HG03025 (cell line): ENCODE measurements around the gene DVL1.

Experiments
- ATAC-seq: cut with Tn5 transposase; IDR thresholded peaks from one replicate; pipeline ENCODE4 v1.9.1; 2021; ENCODE audit warnings: mild to moderate bottlenecking, moderate library complexity; ENCODE audit not compliant: unreplicated experiment, low FRiP score

DVL1 gene

DNA sequence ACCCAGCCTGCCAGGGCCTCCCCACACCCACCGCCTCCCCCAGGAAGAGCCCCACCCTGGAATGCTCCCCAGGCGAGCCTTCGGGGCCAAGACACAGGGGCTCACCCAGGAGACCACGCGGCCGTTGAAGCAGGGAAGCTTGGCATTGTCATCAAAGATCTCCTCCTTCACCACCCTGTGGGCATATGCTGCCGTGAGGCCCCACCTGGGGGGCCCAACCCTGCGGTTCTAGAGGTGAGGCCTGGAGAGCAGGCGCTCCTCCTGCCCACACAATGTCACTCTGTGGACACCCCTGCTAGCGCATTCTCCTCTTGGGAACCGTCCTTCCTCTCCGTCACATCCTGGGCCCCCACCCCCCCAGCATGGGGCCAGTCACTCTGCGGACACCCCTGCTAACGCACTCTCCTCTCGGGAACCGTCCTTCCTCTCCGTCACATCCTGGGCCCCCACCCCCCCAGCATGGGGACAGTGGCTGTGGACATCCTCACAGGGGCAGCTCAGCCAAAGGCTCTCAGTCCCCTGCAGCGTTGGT lies 6.6 kb downstream of the DVL1 start:
- ATAC-seq, result no peak

DNA sequence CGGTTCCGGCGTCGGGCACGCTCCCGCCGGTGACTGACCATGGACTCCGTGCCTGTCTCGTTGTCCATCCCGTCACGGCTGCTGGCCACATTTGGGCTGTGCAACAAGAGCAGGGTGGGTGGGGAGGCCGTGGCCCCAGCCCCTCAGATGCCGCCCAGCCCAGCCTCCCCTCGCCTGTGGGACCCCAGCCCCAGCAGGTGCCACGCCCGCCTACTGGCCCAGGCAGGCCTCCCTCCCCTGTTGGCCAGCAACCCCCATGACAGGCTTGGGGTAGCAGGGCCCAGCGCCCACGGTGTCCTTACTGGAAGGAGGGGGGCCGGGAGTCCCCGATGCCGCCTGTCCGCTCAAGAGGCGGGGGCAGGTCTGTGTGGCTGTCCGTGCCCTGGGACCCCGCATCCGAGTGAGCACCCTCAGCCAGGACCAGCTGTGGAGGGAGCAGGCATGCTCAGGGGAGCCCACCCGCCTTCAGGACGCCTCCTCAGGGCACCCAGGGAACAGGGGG lies 7.1 kb downstream of the DVL1 start:
- ATAC-seq, result no peak

DNA sequence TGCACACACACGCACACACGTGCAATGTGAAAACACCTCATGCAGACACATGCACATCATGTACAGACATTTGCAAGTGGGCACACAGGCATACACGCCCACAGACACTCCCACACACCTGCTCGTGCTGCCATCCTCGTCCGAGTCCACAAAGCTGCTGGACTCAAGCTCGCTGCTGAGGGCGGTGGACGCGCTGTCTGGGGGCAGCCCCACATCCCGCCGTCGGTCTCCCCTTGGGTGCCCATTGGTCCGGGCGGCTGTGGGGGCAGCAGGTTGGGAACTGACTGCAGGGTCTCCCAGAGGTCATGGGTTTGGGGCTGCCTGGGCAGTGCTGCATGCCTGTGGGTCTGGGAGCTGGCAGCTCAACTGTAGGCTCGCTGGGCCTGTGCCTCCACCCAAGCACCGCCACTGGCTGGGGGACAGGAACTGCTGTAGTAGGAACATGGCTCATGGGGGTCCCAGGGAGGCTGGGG lies 7.6 kb downstream of the DVL1 start:
- no peak for ATAC-seq

DNA sequence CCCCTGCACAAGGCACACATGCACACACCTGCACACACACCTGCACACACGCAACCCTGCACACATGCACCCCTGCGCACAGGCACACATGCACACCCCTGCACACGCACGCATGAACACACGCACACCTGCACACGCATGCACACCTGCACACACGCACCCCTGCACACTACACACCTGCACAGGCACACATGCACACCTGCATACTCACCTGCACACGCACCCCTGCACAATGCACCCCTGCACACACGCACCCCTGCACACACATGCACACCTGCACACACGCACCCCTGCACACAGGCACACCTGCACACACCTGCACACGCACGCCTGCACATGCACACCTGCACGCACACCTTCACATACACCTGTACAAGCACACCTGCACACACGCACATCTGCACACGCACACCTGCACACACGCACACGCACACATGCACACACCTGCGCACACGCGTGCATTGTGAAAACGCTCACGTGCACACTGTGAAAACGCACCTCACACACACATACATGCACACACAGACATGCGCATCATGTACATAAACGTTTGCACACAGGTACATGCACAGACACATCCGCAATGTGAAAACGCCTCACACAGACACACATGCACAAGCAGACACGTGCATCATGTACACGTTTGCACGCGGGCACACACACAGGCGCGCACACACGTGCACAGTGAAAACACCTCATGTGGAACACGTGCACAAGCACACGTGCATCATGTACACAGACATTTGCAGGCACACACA lies 8.2 kb downstream of the DVL1 start:
- no peak for ATAC-seq

DNA sequence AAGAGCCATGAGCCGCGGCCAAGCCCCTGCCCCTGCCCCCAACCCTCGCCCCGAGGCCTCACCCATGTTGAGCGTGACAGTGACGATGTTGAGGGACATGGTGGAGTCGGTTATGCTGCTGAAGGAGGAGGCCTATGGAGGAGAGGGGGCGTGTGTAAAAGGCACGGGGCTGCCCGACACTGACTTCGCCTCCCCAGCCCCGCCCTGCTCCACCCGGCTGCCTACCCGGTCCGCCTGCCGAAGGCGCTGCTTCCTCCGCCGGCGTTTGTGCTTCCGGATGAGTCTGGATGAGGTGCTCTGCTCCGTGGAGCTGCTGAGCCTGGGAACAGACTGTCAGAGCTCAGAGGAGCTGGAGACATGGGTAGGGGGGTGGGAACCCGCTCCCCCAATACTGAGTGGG lies 9.0 kb downstream of the DVL1 start:
- ATAC-seq, result no peak

DNA sequence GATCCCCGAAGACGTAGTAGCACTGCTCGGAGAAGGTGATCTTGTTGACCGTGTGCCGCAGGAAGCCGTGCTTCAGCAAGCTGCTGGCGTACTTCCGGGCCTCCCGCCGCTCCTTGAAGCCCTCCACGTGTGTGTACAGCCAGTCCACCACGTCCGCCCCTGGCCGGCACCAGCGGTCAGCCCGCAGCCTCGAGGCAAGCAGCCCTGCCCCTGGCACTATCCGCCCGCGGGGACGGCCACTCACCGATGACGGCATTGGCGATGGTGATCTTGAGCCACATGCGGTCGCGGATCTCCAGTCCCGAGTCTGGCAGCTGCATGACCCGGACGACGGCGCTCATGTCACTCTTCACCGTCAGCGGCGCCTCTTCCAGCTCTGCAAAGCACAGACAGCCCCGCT lies 10.9 kb downstream of the DVL1 start:
- ATAC-seq, result no peak

DNA sequence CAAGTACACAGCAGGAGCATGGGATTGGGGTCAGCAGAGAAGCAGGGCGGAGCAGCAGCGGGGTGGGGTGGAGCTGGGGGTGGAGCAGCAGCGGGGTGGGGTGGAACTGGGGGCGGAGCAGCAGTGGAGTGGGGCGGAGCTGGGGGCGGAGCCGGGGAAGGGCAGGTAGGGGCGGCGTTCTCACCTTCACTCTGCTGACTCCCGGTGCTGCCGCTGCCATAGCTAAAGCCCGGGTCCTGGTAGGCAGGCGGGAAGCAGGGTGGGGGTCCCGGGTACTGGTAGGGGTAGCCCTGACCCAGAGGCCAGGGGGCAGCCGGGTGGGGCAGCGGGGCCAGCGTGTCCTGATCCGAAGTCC lies 11.4 kb downstream of the DVL1 start:
- ATAC-seq, result no peak

DNA sequence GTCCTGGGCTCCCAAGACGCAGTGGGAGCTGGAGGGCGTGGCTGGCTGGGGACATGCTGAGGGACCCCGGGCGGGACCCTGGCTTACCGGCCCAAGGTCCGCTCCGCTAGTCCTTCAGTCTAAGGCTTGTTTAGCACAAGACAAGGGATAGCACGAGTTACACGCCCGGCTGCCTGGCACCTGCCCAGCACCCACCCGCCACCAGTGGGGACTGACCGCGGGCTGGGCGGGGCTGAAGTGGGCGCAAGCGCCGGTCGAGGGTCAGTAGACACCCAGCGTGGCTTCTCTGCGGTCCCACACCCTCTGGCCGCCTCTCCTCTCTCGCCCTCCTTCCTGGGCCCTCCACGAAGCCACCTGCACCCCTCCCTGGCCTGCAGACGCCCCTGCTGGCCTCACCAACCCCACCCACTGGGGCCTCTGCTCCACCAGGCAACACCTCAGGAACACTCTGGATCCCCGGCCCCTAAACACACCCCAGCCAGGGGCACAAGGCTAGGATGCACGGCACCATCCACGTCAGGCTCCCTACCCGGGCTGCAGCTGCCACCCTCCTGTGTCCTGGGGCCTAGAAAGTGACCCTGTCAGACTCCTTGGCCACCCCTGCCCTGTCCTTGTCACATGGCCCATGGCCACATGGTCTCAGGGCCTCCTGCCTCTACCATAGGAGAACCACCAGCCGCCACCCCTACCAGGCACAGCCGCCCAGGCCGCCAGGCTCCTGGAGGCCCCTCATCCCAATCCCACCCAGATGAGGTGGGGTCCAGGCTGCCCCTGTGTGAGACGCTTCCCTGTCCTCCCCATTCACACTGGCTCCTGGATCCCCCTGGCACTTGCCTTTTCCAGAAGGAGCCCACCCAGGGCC lies 12.1 kb downstream of the DVL1 start:
- ATAC-seq, result no peak

DNA sequence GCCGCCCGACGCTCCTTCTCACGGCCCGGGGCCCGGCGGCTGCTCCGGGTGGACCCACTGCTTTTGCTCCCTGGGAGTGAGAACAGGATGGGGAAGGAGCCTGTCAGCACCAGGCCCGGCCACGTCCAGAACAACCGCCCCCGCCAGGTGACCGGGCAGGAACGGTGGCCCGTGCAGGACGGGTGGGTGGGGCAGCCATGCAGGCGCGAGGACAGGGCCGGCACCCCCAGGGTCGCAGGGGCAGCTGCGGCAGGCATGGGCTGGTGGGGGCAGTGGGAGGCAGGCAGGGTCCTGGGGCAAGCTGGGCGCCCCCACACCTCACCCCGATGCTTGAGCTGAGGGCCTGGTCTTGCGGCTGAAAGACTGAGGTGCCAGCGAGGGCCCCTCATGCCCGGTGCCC lies 12.8 kb downstream of the DVL1 start:
- no peak for ATAC-seq

DNA sequence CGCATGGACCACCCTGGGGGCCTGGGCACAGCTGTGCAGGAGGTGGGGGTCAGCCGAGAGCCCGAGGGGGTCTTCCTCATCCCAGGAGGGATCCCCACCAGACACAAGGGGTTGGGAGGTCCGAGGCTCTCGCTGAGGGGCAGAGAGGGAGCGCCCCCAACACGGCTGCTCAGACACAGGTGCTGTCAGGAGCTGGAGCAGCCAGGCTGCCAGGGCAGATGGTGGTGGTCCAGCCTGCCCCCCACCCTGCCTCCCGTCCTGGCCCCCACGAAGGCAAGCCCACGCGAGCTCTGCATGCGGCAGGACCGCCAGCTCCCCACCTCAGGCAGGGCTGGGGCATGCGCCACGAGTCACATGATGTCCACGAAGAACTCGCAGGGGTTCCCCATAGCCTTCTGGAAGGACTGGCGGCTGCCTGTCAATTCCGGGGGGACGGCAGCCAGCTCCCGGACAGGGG lies 13.4 kb downstream of the DVL1 start:
- ATAC-seq, result no peak

DNA sequence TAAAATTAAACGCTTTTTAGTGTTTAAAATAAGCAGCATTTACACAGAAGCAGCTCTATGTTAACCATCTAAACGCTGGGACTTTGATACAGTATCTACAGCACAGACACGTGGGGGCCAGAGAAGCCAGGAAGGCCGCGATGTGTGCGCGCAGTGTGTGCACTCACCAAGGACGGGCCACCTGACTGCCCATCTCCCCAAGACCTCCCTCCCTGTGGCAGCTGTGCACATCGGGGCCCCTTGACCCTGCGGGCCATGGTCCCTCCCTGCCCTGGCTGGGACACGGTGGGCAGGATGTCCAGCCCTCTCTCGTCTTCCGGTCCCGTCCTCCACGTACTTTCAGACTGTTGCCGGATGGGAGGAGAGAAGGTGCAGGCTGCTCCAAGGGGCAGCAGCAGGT lies 13.9 kb downstream of the DVL1 start:
- ATAC-seq, result no peak

DNA sequence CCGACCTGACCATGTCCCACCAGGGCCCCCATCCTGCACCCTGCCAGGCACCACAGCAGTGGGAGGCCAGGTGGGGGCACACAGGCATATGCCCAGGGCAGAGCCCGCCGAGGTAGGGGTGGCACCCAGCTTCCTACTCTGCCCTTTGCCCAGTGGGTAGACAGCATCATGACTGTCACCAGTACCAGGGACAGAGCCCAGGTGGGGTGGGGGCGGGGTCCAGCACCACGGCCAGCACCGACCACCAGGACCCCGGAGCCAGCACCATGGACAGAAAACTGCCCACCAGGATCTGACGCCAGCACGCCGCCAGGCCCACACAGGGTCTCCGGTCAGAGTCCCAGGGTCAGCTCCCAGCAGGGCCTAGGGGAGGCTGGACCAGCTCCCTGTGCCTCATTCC lies 14.4 kb downstream of the DVL1 start:
- no peak for ATAC-seq

DNA sequence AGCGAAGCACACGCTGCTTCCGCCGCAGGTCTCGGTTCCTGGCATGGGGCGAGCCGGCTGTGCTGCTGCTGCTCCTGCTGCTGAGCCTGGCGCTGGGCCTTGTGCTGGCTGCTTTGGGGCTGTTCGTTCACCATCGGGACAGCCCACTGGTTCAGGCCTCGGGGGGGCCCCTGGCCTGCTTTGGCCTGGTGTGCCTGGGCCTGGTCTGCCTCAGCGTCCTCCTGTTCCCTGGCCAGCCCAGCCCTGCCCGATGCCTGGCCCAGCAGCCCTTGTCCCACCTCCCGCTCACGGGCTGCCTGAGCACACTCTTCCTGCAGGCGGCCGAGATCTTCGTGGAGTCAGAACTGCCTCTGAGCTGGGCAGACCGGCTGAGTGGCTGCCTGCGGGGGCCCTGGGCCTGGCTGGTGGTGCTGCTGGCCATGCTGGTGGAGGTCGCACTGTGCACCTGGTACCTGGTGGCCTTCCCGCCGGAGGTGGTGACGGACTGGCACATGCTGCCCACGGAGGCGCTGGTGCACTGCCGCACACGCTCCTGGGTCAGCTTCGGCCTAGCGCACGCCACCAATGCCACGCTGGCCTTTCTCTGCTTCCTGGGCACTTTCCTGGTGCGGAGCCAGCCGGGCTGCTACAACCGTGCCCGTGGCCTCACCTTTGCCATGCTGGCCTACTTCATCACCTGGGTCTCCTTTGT lies 15.5 kb downstream of the DVL1 start:
- ATAC-seq, result no peak

DNA sequence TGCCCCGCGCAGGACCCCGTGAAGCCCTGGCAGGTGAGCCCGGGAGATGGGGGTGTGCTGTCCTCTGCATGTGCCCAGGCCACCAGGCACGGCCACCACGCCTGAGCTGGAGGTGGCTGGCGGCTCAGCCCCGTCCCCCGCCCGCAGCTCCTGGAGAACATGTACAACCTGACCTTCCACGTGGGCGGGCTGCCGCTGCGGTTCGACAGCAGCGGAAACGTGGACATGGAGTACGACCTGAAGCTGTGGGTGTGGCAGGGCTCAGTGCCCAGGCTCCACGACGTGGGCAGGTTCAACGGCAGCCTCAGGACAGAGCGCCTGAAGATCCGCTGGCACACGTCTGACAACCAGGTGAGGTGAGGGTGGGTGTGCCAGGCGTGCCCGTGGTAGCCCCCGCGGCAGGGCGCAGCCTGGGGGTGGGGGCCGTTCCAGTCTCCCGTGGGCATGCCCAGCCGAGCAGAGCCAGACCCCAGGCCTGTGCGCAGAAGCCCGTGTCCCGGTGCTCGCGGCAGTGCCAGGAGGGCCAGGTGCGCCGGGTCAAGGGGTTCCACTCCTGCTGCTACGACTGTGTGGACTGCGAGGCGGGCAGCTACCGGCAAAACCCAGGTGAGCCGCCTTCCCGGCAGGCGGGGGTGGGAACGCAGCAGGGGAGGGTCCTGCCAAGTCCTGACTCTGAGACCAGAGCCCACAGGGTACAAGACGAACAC lies 16.3 kb downstream of the DVL1 start:
- ATAC-seq, result no peak

DNA sequence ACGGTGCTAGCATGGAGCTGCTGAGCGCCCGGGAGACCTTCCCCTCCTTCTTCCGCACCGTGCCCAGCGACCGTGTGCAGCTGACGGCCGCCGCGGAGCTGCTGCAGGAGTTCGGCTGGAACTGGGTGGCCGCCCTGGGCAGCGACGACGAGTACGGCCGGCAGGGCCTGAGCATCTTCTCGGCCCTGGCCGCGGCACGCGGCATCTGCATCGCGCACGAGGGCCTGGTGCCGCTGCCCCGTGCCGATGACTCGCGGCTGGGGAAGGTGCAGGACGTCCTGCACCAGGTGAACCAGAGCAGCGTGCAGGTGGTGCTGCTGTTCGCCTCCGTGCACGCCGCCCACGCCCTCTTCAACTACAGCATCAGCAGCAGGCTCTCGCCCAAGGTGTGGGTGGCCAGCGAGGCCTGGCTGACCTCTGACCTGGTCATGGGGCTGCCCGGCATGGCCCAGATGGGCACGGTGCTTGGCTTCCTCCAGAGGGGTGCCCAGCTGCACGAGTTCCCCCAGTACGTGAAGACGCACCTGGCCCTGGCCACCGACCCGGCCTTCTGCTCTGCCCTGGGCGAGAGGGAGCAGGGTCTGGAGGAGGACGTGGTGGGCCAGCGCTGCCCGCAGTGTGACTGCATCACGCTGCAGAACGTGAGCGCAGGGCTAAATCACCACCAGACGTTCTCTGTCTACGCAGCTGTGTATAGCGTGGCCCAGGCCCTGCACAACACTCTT lies 17.0 kb downstream of the DVL1 start:
- ATAC-seq, result no peak

DNA sequence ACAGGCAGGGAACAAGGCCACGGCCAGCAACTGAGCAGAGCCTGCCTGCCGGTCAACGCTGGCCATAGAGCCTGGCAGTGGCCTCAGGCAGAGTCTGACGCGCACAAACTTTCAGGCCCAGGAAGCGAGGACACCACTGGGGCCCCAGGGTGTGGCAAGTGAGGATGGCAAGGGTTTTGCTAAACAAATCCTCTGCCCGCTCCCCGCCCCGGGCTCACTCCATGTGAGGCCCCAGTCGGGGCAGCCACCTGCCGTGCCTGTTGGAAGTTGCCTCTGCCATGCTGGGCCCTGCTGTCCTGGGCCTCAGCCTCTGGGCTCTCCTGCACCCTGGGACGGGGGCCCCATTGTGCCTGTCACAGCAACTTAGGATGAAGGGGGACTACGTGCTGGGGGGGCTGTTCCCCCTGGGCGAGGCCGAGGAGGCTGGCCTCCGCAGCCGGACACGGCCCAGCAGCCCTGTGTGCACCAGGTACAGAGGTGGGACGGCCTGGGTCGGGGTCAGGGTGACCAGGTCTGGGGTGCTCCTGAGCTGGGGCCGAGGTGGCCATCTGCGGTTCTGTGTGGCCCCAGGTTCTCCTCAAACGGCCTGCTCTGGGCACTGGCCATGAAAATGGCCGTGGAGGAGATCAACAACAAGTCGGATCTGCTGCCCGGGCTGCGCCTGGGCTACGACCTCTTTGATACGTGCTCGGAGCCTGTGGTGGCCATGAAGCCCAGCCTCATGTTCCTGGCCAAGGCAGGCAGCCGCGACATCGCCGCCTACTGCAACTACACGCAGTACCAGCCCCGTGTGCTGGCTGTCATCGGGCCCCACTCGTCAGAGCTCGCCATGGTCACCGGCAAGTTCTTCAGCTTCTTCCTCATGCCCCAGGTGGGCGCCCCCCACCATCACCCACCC lies 17.9 kb downstream of the DVL1 start, which contains the start of gene TAS1R3:
Gene TAS1R3, plus strand, starts transcription at position 213 of the 898 bp plus-strand sequence. Its CDS starts 66 bp downstream, at position 279.
- no peak for ATAC-seq

DNA sequence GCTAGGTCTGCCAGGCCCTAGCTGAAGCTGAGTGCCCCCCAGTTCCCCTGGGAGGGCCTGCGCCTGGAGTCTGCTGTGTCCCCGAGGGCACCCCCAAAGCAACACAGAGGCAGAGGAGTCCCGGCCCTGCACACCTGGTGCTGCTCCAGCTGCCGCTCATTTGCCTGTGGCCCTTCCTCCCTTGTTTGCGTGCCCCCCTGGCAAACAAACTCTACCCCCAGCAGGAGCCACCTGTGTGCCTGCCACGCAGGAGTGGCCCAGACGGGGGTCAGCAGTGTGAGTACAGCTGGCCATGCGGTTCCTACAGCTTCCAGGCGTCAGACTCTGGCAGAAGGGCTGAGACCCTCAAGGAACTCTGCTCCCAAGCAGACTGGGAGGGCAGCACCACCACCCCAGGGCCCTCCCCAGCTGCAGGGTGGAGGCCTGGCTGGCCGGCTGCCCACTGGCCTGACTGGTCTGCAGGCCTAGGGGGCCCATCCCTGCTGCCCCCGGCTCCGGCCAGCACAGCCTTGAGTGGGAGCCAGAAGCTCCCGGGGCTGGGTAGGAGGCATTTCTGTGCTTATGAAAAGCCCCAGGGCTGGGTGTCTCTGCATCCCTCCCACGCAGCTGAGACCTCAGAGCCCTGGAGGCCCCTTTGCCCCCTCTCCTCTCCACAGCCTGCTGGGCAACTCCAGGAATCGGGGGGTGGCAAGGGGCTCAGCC lies 18.7 kb downstream of the DVL1 start:
- no peak for ATAC-seq
